Liver (tissue), 9 donors: ENCODE data around the gene TGM2. TPM values are rescaled to one million over a fixed set of nuclear protein-coding genes. Genes with fewer than 3 reads are reported as not detected.
"Not testable (repeated sequence)": the region's sequence is repeated elsewhere in the genome, so short reads cannot be mapped to it uniquely, and the experiment has no call there.

Source experiments
- DNase-seq: peaks from one replicate; pipeline ENCODE4 v3.0.0-alpha.2; 2017; ENCODE audit warnings: low spot score
- H3K27ac ChIP-seq, 2 donors: one replicate each; pipeline ENCODE4 v1.7.0; 2013; ENCODE audit warnings: inconsistent platforms in 2 of 2, low read length in 2 of 2, control low read depth in 1 of 2, low read depth in 1 of 2, mild to moderate bottlenecking in 1 of 2
- H3K27me3 ChIP-seq, 4 donors: one replicate each; pipeline versions ENCODE4 v1.6.1 to v1.7.0; 2013; ENCODE audit warnings: low read length in 3 of 4, inconsistent platforms in 1 of 4, mild to moderate bottlenecking in 1 of 4, moderate library complexity in 1 of 4; ENCODE audit not compliant: control insufficient read depth in 4 of 4, insufficient read depth in 4 of 4
- H3K36me3 ChIP-seq, 4 donors: one replicate each; pipeline versions ENCODE4 v1.6.1 to v1.7.0; 2013; ENCODE audit warnings: low read length in 3 of 4, mild to moderate bottlenecking in 3 of 4, low read depth in 1 of 4, moderate library complexity in 1 of 4; ENCODE audit not compliant: control insufficient read depth in 4 of 4, insufficient read depth in 3 of 4
- H3K4me1 ChIP-seq, 4 donors: one replicate each; pipeline versions ENCODE4 v1.6.1 to v1.7.0; 2013; ENCODE audit warnings: low read length in 3 of 4, mild to moderate bottlenecking in 3 of 4, moderate library complexity in 1 of 4; ENCODE audit not compliant: control insufficient read depth in 4 of 4, insufficient read depth in 4 of 4
- H3K4me3 ChIP-seq, 3 donors: one replicate each; pipeline versions ENCODE4 v1.6.1 to v1.7.0; 2013; ENCODE audit warnings: low read length in 3 of 3, control low read depth in 1 of 3, low read depth in 1 of 3, mild to moderate bottlenecking in 1 of 3
- H3K9ac ChIP-seq, 2 donors: one replicate each; pipeline ENCODE4 v1.7.0; 2013; ENCODE audit warnings: low read length in 2 of 2, mild to moderate bottlenecking in 2 of 2, moderate library complexity in 2 of 2, control low read depth in 1 of 2, low read depth in 1 of 2
- H3K9me3 ChIP-seq, 4 donors: one replicate each; pipeline versions ENCODE4 v1.6.1 to v1.7.0; 2013; ENCODE audit warnings: low read length in 3 of 4; ENCODE audit not compliant: control insufficient read depth in 4 of 4
- EGR1 ChIP-seq, 2 donors: IDR thresholded peaks; 2 replicates each; pipeline ENCODE4 v1.6.1; 2016 to 2018; ENCODE audit warnings: antibody characterized with exemption in 2 of 2, low read depth in 2 of 2
- FOXA1 ChIP-seq: IDR thresholded peaks from 2 replicates; pipeline ENCODE4 v1.6.1; 2016; ENCODE audit warnings: antibody characterized with exemption
- FOXA2 ChIP-seq: IDR thresholded peaks from 2 replicates; pipeline ENCODE4 v1.6.1; 2016; ENCODE audit warnings: antibody characterized with exemption
- GABPA ChIP-seq, 2 donors: IDR thresholded peaks in 1 of 2; conservative IDR thresholded peaks in 1 of 2; 2 replicates each; pipeline ENCODE4 v1.6.1; 2016; ENCODE audit warnings: antibody characterized with exemption in 2 of 2, mild to moderate bottlenecking in 1 of 2, moderate library complexity in 1 of 2
- HNF4A ChIP-seq, 2 donors: conservative IDR thresholded peaks; 2 replicates each; pipeline ENCODE4 v1.6.1; 2016; ENCODE audit warnings: antibody characterized with exemption in 2 of 2, mild to moderate bottlenecking in 2 of 2
- HNF4G ChIP-seq: IDR thresholded peaks from 2 replicates; pipeline ENCODE4 v1.6.1; 2016; ENCODE audit warnings: antibody characterized with exemption
- JUND ChIP-seq, 2 donors: IDR thresholded peaks; 2 replicates each; pipeline ENCODE4 v1.6.1; 2016; ENCODE audit warnings: antibody characterized with exemption in 2 of 2
- NR2F2 ChIP-seq: IDR thresholded peaks from 2 replicates; pipeline ENCODE4 v1.6.1; 2016; ENCODE audit warnings: antibody characterized with exemption
- RAD21 ChIP-seq, 2 donors: IDR thresholded peaks; 2 replicates each; pipeline ENCODE4 v1.6.1; 2016; ENCODE audit warnings: antibody characterized with exemption in 2 of 2, mild to moderate bottlenecking in 2 of 2
- REST ChIP-seq: IDR thresholded peaks from 2 replicates; pipeline ENCODE4 v1.6.1; 2016; ENCODE audit warnings: antibody characterized with exemption, mild to moderate bottlenecking
- RXRA ChIP-seq, 2 donors: IDR thresholded peaks; 2 replicates each; pipeline ENCODE4 v1.6.1; 2017 to 2018; ENCODE audit warnings: antibody characterized with exemption in 2 of 2, mild to moderate bottlenecking in 1 of 2
- SP1 ChIP-seq: IDR thresholded peaks from 2 replicates; pipeline ENCODE4 v1.6.1; 2018; ENCODE audit warnings: antibody characterized with exemption, mild to moderate bottlenecking
- TAF1 ChIP-seq: conservative IDR thresholded peaks from 2 replicates; pipeline ENCODE4 v1.6.1; 2016; ENCODE audit warnings: antibody characterized with exemption, mild to moderate bottlenecking
- YY1 ChIP-seq: IDR thresholded peaks from 2 replicates; pipeline ENCODE4 v1.6.1; 2016; ENCODE audit warnings: antibody characterized with exemption, mild to moderate bottlenecking
- ZBTB33 ChIP-seq: IDR thresholded peaks from 2 replicates; pipeline ENCODE4 v1.6.1; 2016; ENCODE audit warnings: antibody characterized with exemption
- whole genome bisulfite sequencing: extraction: QIAGEN DNeasy Blood & Tissue Kit; methylation state at CpG from one replicate; pipeline ENCODE4 v1.1.7; 2013; 5-methylcytosine and 5-hydroxymethylcytosine counted together
- polyA plus RNA-seq, 2 donors: library from polyadenylated mRNA; stranded (reverse) in 1 of 2; unstranded in 1 of 2; fragments of 200-250 nt in 1 of 2; fragments of >200 nt in 1 of 2; fragmentation: Nextera tagmentation in 1 of 2; extraction: Ambion mirVana in 1 of 2; gene quantifications; one replicate each; pipeline versions ENCODE4 v1.2.1 to v1.2.3, GENCODE V29; 2013 to 2015
- total RNA-seq, 2 donors: library from RNA; depleted of rRNA; stranded (reverse); fragments of >200 nt; gene quantifications; one replicate each; pipeline ENCODE4 v1.2.3, GENCODE V29; 2014
- TF ChIP-seq, protein P1 (sequence below): IDR thresholded peaks from 2 replicates; pipeline ENCODE4 v1.6.1; 2016; ENCODE audit warnings: antibody characterized with exemption
- TF ChIP-seq, protein P2 (sequence below): IDR thresholded peaks from 2 replicates; pipeline ENCODE4 v1.6.1; 2016; ENCODE audit warnings: antibody characterized with exemption
- TF ChIP-seq, protein P3 (sequence below): fragments of 150-350 bp; IDR thresholded peaks from 2 replicates; pipeline ENCODE4 v1.5.1; 2017; ENCODE audit warnings: improper control_type of control experiment, low read depth, low read length; ENCODE audit not compliant: missing input control
- donor health status: healthy.
- donor health status: healthy.
- donor health status: healthy.
- donor health status: healthy.
- donor health status: healthy.

Gene TGM2
- total and polyA plus RNA-seq, 4 donors: 106 to 375 (median 190) TPM

DNA sequence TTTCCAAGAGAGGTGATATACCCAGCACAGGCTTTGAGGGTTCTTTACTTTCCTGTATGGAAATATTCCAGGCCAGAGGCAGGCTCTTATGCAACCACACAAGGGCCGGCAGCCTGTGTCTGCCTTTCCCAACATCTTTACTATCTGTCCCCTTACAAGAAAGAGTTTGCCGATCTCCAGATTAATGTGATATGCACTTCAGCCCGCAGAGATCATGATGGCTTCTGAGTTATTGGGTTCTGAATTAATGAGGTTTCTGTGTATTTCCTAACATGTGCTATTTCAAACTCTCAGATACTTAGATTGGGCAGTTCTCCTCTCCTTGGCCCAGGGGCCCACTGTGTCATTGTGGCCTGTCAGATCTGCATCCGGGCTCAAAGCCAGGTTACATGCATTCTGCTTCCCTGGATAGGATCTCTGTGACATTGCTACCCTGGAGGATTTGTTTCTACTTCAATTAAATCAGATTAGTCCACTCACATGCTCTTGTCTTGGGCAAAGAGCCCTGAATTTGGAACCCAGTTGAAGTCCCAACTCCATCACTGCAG lies 56.6 kb downstream of the TGM2 start:
- H3K36me3 ChIP-seq: no peaks in the 10 kb centered on the region
- no peaks in the 10 kb centered on the region for H3K27me3 ChIP-seq
- TF ChIP-seq RXRA (IDR thresholded peaks at IDR 0.05): no peak
- no peak for TF ChIP-seq NR2F2
- no peak for TF ChIP-seq YY1
- no peak for TF ChIP-seq HNF4A (conservative IDR thresholded peaks at IDR 0.05)
- TF ChIP-seq, protein P1, sequence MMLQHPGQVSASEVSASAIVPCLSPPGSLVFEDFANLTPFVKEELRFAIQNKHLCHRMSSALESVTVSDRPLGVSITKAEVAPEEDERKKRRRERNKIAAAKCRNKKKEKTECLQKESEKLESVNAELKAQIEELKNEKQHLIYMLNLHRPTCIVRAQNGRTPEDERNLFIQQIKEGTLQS: no peak
- no peak for TF ChIP-seq TAF1
- no peak for TF ChIP-seq FOXA1
- TF ChIP-seq SP1: no peak
- TF ChIP-seq, protein P2, sequence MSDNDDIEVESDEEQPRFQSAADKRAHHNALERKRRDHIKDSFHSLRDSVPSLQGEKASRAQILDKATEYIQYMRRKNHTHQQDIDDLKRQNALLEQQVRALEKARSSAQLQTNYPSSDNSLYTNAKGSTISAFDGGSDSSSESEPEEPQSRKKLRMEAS: no peak
- no peak for TF ChIP-seq ZBTB33
- TF ChIP-seq HNF4G: no peak
- TF ChIP-seq FOXA2: no peak
- no peak for TF ChIP-seq EGR1 (IDR thresholded peaks at IDR 0.05; ENCODE audit: low read depth in 2 of 2)
- no peak for TF ChIP-seq JUND (IDR thresholded peaks at IDR 0.05)
- no peak for TF ChIP-seq GABPA (IDR thresholded peaks at IDR 0.05 in 1 of 2, conservative IDR thresholded peaks at IDR 0.05 in 1 of 2)
- no peak for TF ChIP-seq REST
- TF ChIP-seq, protein P3, sequence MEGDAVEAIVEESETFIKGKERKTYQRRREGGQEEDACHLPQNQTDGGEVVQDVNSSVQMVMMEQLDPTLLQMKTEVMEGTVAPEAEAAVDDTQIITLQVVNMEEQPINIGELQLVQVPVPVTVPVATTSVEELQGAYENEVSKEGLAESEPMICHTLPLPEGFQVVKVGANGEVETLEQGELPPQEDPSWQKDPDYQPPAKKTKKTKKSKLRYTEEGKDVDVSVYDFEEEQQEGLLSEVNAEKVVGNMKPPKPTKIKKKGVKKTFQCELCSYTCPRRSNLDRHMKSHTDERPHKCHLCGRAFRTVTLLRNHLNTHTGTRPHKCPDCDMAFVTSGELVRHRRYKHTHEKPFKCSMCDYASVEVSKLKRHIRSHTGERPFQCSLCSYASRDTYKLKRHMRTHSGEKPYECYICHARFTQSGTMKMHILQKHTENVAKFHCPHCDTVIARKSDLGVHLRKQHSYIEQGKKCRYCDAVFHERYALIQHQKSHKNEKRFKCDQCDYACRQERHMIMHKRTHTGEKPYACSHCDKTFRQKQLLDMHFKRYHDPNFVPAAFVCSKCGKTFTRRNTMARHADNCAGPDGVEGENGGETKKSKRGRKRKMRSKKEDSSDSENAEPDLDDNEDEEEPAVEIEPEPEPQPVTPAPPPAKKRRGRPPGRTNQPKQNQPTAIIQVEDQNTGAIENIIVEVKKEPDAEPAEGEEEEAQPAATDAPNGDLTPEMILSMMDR: no peak
- TF ChIP-seq RAD21 (IDR thresholded peaks at IDR 0.05): no peak
- no peak for DNase-seq
- 88% methylated on average over 4 of the region's 4 CpGs for WGBS
- H3K27ac ChIP-seq: no peak overlapping the region
- no peaks in the 10 kb centered on the region for H3K9me3 ChIP-seq
- peaks cover 0 to 9% (median 0%) of the 10 kb centered on the region in 4 donors for H3K4me1 ChIP-seq
- no peak overlapping the region for H3K4me3 ChIP-seq
- no peak overlapping the region for H3K9ac ChIP-seq

DNA sequence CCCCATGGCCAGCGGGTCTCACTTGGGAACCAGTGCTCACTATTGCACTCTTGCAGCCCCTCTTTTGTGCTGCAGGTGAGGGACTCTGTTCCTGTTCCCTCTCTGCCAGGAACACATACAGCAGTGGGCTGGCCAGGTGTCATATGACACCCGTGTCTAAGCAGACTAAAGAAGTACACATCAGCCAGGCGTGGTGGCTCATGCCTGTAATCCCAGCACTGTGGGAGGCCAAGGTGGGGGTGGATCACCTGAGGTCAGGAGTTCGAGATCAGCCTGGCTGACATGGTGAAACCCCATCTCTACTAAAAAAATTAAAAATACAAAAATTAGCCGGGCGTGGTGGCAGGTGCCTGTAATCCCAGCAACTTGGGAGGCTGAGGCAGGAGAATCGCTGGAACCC lies 57.2 kb downstream of the TGM2 start:
- not testable (repeated sequence) for DNase-seq, H3K27ac ChIP-seq, H3K36me3 ChIP-seq, H3K4me1 ChIP-seq, H3K9me3 ChIP-seq, H3K27me3 ChIP-seq, H3K9ac ChIP-seq, H3K4me3 ChIP-seq
- WGBS: 90% methylated on average over 7 of the region's 7 CpGs

DNA sequence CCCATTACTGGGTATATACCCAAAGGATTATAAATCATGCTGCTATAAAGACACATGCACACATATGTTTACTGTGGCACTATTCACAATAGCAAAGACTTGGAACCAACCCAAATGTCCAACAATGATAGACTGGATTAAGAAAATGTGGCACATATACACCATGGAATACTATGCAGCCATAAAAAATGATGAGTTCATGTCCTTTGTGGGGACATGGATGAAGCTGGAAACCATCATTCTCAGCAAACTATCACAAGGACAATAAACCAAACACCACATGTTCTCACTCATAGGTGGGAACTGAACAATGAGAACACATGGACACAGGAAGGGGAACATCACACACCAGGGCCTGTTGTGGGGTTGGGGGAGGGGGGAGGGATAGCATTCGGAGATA lies 57.7 kb downstream of the TGM2 start:
- 74% methylated on average over 1 of the region's 1 CpG for WGBS

More for the DNA sequence above, 57.7 kb downstream of the TGM2 start:
- not testable (repeated sequence) for H3K9ac ChIP-seq, H3K36me3 ChIP-seq, H3K4me3 ChIP-seq, H3K27ac ChIP-seq, H3K9me3 ChIP-seq, DNase-seq, H3K27me3 ChIP-seq, H3K4me1 ChIP-seq
